Choroid plexus epithelial cell (primary cell): Measurements from ENCODE around the gene CHID1.

Experiments
- DNase-seq: peaks from one replicate; pipeline ENCODE4 v3.0.0-alpha.2; 2010; ENCODE audit warnings: low read depth
- H3K4me3 ChIP-seq: 2 replicates; pipeline ENCODE4 v1.5.1; 2011; ENCODE audit warnings: low read depth, mild to moderate bottlenecking, control low read depth, low read length, moderate library complexity
- CTCF ChIP-seq: conservative IDR thresholded peaks from 2 replicates; pipeline ENCODE4 v1.5.1; 2011; ENCODE audit warnings: low read depth, mild to moderate bottlenecking, control low read depth, inconsistent platforms, low read length, moderate library complexity

The CHID1 gene

GRCh38 chr11:914747-915501 is 4.3 kb upstream of the CHID1 start:
- no peak for DNase-seq
- no peak overlapping the region for H3K4me3 ChIP-seq
- no peak for TF ChIP-seq CTCF

GRCh38 chr11:914204-914603 is 3.6 kb upstream of the CHID1 start:
- TF ChIP-seq CTCF: no peak
- no peak for DNase-seq

GRCh38 chr11:913043-913442 is 2.4 kb upstream of the CHID1 start:
- TF ChIP-seq CTCF: no peak
- no peak overlapping the region for H3K4me3 ChIP-seq
- no peak for DNase-seq

More at GRCh38 chr11:914204-914603, 3.6 kb upstream of the CHID1 start:
- H3K4me3 ChIP-seq: no peak overlapping the region

DNA sequence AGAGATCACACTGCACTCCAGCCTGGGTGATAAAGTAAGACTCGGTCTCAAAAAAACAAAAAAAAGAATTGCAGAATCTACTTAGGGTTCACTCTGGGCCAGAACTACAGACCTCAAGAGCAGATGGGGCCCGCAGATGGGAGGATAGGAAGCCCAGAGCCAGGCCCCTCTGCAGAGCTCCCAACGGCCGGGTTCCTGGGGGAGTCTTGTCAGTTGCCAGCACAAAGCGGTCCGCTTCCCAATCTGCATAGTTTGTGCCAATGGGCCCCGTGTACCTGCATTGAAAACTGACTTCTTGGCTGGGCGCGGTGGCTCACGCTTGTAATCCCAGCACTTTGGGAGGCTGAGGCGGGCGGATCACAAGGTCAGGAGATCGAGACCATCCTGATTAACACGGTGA is 1.7 kb upstream of the CHID1 start:
- H3K4me3 ChIP-seq: no peak overlapping the region
- no peak for TF ChIP-seq CTCF
- no peak for DNase-seq

GRCh38 chr11:911890-912219 is 1.2 kb upstream of the CHID1 start:
- DNase-seq: no peak
- H3K4me3 ChIP-seq: no peak overlapping the region
- no peak for TF ChIP-seq CTCF

DNA sequence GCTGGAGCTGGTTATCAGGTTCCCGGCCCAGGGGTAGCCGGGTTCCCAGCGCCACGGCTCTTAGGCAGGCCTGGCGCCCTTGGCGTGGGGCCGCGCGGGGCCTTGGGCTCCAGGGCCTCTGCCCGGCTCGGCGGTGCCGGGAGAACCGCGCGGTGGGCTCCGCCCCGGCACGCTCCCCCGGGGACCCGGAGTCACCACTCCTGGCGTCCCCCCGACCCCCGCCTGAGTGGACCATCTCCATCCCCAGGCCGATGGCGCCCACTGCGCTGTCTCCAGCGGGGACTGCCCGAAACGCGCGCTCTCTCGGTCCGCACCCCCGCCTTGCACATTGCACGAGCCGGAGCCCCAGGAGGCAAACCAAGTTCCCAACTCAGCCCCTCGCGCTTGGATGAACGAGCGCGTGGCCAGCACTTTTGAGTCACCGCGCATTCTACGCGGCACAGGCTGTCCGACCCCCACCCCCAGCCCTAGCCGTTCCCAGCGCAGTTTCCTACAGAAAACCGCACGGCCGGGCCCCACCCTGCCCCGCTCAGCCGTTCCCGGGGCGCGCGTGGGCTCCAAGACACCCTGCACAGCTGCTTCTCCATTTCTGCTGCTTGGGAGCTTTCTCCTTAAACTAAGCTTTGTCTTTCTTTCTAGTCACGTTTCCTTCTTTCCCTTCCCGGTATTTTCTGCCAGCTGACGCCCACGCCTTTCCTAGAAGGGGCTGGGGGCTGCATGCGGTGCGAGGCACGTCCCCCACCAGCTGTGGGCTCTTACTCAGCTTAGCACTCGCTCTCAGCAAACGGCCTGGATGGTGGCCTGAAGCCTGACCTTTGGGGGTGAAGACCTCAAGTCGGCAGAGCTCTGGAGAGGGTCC is 650 bp upstream of the CHID1 start:
- H3K4me3 ChIP-seq: peak overlapping the region; percentile 78
- no peak for TF ChIP-seq CTCF
- peak; percentile 88 for DNase-seq

- peak overlapping the region; percentile 78 for H3K4me3 ChIP-seq
- no peak for DNase-seq
These were observed 494 bp downstream of the CHID1 start for GRCh38 chr11:910044-910588.

More at GRCh38 chr11:910044-910588, 494 bp downstream of the CHID1 start:
- no peak for TF ChIP-seq CTCF
